ENCODE data around the gene ADAMTS13. TPM values are rescaled to one million over a fixed set of nuclear protein-coding genes. Genes with fewer than 3 reads are reported as not detected.

ADAMTS13 gene
- total RNA-seq, 1 donor from 2014 or later, result 9.1 TPM

DNA sequence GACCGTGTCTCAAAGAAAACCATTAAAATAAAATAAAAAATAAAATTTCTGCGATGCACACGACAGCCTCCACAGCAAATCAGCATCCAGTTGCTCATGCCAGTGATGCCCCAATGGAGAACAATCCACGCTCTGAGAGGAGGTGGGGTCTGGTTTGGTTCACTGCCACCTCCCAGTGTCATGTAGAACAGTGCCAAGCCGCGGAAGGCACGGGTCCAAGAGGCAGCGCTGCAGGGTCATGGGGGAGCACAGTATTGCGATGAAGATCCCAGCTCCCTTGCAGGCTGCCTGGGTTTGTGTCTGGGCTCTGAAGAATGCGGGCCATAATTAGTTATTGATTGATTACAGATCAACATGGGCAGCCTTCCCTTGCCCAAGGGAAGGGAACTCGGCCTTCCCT is 31.5 kb downstream of the ADAMTS13 start:
- Mint-ChIP-seq H3K27ac (ENCODE audit: unreplicated experiment) (no peak overlapping the region), H3K9me3 (ENCODE audit: unreplicated experiment) (no peaks in the 10 kb centered on the region), H3K4me1 (ENCODE audit: unreplicated experiment) (no peaks in the 10 kb centered on the region), H3K4me3 (ENCODE audit: unreplicated experiment) (no peak overlapping the region), H3K27me3 (ENCODE audit: unreplicated experiment) (peaks cover 9% of the 10 kb centered on the region), H3K36me3 (ENCODE audit: low read depth, unreplicated experiment) (no peaks in the 10 kb centered on the region)
- TF ChIP-seq, protein P1, sequence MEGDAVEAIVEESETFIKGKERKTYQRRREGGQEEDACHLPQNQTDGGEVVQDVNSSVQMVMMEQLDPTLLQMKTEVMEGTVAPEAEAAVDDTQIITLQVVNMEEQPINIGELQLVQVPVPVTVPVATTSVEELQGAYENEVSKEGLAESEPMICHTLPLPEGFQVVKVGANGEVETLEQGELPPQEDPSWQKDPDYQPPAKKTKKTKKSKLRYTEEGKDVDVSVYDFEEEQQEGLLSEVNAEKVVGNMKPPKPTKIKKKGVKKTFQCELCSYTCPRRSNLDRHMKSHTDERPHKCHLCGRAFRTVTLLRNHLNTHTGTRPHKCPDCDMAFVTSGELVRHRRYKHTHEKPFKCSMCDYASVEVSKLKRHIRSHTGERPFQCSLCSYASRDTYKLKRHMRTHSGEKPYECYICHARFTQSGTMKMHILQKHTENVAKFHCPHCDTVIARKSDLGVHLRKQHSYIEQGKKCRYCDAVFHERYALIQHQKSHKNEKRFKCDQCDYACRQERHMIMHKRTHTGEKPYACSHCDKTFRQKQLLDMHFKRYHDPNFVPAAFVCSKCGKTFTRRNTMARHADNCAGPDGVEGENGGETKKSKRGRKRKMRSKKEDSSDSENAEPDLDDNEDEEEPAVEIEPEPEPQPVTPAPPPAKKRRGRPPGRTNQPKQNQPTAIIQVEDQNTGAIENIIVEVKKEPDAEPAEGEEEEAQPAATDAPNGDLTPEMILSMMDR (IDR thresholded peaks at IDR 0.05; ENCODE audit: unreplicated experiment), result no peak
- DNase-seq (ENCODE audit: low spot score), result no peak

DNA sequence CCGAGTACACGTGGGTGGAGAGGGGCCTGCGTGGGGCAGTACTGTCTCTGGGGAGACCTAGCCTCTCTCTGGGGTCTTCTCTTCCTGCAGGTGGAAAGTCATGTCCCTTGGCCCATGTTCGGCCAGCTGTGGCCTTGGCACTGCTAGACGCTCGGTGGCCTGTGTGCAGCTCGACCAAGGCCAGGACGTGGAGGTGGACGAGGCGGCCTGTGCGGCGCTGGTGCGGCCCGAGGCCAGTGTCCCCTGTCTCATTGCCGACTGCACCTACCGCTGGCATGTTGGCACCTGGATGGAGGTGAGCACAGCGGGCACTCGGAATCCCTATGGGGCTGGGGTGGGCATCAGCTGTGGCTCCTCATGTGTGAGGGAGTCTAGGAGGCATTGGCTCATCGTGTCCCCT is 32.2 kb downstream of the ADAMTS13 start:
- peaks cover 9% of the 10 kb centered on the region for H3K27me3 Mint-ChIP-seq (ENCODE audit: unreplicated experiment)
- H3K36me3 Mint-ChIP-seq (ENCODE audit: low read depth, unreplicated experiment), result no peaks in the 10 kb centered on the region
- H3K4me3 Mint-ChIP-seq (ENCODE audit: unreplicated experiment), result peak overlapping the region; percentile 7
- no peak overlapping the region for H3K27ac Mint-ChIP-seq (ENCODE audit: unreplicated experiment)
- H3K4me1 Mint-ChIP-seq (ENCODE audit: unreplicated experiment), result no peaks in the 10 kb centered on the region
- no peak for DNase-seq (ENCODE audit: low spot score)
- no peaks in the 10 kb centered on the region for H3K9me3 Mint-ChIP-seq (ENCODE audit: unreplicated experiment)
- TF ChIP-seq, protein P1 (IDR thresholded peaks at IDR 0.05; ENCODE audit: unreplicated experiment), result no peak

DNA sequence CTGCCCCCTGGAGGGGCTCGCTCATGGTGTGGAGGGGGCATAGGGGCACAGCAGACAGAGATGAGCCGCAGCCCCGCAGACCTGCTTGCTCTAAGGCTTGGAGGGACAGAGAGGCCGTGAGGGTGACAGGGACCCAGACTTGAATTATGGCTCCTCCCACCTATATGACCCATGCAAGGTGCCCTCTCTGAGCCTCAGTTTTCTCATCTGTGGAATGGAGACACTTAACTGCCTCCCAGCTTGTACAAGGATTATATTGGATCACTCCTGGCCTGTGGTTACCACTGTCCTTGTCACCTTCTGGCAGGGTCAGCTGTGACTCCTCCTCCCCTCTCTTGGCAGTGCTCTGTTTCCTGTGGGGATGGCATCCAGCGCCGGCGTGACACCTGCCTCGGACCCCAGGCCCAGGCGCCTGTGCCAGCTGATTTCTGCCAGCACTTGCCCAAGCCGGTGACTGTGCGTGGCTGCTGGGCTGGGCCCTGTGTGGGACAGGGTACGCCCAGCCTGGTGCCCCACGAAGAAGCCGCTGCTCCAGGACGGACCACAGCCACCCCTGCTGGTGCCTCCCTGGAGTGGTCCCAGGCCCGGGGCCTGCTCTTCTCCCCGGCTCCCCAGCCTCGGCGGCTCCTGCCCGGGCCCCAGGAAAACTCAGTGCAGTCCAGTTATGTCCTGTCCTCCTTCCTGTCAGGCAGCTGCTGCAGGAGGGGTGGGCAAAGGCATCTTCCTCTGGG is 32.9 kb downstream of the ADAMTS13 start:
- no peaks in the 10 kb centered on the region for H3K36me3 Mint-ChIP-seq (ENCODE audit: low read depth, unreplicated experiment)
- TF ChIP-seq, protein P1 (IDR thresholded peaks at IDR 0.05; ENCODE audit: unreplicated experiment), result no peak
- no peak for DNase-seq (ENCODE audit: low spot score)
- H3K4me1 Mint-ChIP-seq (ENCODE audit: unreplicated experiment), result no peaks in the 10 kb centered on the region
- no peak overlapping the region for H3K4me3 Mint-ChIP-seq (ENCODE audit: unreplicated experiment)
- no peaks in the 10 kb centered on the region for H3K9me3 Mint-ChIP-seq (ENCODE audit: unreplicated experiment)
- no peak overlapping the region for H3K27ac Mint-ChIP-seq (ENCODE audit: unreplicated experiment)
- peaks cover 9% of the 10 kb centered on the region for H3K27me3 Mint-ChIP-seq (ENCODE audit: unreplicated experiment)

DNA sequence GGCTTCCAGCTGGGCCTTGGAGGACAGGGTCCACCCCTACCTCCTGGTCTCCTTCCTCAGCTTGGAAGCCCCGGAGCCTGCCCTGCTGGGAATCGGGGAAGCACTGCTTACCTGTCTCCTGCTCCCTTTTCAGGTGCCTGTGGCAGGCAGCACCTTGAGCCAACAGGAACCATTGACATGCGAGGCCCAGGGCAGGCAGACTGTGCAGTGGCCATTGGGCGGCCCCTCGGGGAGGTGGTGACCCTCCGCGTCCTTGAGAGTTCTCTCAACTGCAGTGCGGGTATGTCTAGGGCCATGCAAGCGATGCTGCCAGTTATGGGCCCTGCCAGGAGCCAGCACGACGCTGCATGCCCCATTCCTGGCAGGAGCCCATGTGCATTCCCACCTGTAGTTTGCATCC is 33.8 kb downstream of the ADAMTS13 start:
- Mint-ChIP-seq H3K36me3 (ENCODE audit: low read depth, unreplicated experiment) (no peaks in the 10 kb centered on the region), H3K9me3 (ENCODE audit: unreplicated experiment) (no peaks in the 10 kb centered on the region), H3K27ac (ENCODE audit: unreplicated experiment) (no peak overlapping the region), H3K27me3 (ENCODE audit: unreplicated experiment) (peaks cover 9% of the 10 kb centered on the region), H3K4me1 (ENCODE audit: unreplicated experiment) (peaks cover 3% of the 10 kb centered on the region), H3K4me3 (ENCODE audit: unreplicated experiment) (no peak overlapping the region)
- TF ChIP-seq, protein P1 (IDR thresholded peaks at IDR 0.05; ENCODE audit: unreplicated experiment), result no peak
- DNase-seq (ENCODE audit: low spot score), result no peak

DNA sequence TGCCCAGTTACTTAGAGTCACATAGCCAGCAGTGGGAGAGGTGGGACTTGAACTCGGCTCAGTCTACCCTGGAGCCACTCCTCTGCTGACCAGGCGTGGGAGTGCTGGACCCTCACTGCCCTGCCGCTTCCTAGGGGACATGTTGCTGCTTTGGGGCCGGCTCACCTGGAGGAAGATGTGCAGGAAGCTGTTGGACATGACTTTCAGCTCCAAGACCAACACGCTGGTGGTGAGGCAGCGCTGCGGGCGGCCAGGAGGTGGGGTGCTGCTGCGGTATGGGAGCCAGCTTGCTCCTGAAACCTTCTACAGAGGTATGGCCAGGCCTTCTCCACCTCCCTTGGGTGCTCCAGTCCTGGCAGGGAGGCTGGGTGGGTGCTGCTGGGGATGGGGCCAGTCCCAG is 34.2 kb downstream of the ADAMTS13 start:
- Mint-ChIP-seq H3K4me3 (ENCODE audit: unreplicated experiment) (no peak overlapping the region), H3K27ac (ENCODE audit: unreplicated experiment) (no peak overlapping the region), H3K36me3 (ENCODE audit: low read depth, unreplicated experiment) (no peaks in the 10 kb centered on the region), H3K27me3 (ENCODE audit: unreplicated experiment) (peaks cover 9% of the 10 kb centered on the region), H3K9me3 (ENCODE audit: unreplicated experiment) (no peaks in the 10 kb centered on the region), H3K4me1 (ENCODE audit: unreplicated experiment) (peaks cover 8% of the 10 kb centered on the region)
- no peak for DNase-seq (ENCODE audit: low spot score)
- TF ChIP-seq, protein P1 (IDR thresholded peaks at IDR 0.05; ENCODE audit: unreplicated experiment), result no peak

Measured in endothelial cell (in vitro differentiated cells).